H1 (cell line): Measurements from ENCODE around the gene USP12. TPM values are rescaled to one million over a fixed set of nuclear protein-coding genes. Genes with fewer than 3 reads are reported as not detected.

ENCODE experiments used
- CTCF ChIA-PET: fragments of 300-600 bp; sonication (Branson Sonifier 250); formaldehyde crosslinking; loops from one replicate; lab custom pipeline; 2021; ENCODE audit not compliant: partially characterized antibody; lab: Charles Lee
- POLR2A ChIA-PET: fragments of 300-600 bp; sonication (Branson Sonifier 250); formaldehyde crosslinking; loops from one replicate; lab custom pipeline; 2021; ENCODE audit warnings: inconsistent platforms; ENCODE audit not compliant: partially characterized antibody; lab: Charles Lee
- DNase-seq, 2 experiments: peaks; one replicate each; pipeline versions ENCODE4 v3.0.0 to v3.0.0-alpha.2; 2010 to 2022; ENCODE audit warnings: low spot score in 2 of 2, low read depth in 1 of 2, mixed read lengths in 1 of 2
- FAIRE-seq: peaks from 2 replicates; lab custom pipeline; 2011; peaks lifted over from hg19 to GRCh38; lab: Jason Lieb, UNC
- H2AFZ ChIP-seq: 2 replicates; pipeline ENCODE4 v1.8.1; 2012; ENCODE audit warnings: low read length, inconsistent platforms
- H2AK5ac ChIP-seq: 2 replicates; pipeline ENCODE4 v1.6.1; 2013; ENCODE audit warnings: low read depth, low read length
- H2BK120ac ChIP-seq: replicated peaks from 2 replicates; pipeline ENCODE3; 2013; ENCODE audit warnings: low read depth, low read length, inconsistent platforms
- H2BK12ac ChIP-seq: 2 replicates; pipeline ENCODE4 v1.6.1; 2013; ENCODE audit warnings: low read depth, low read length
- H2BK15ac ChIP-seq: 2 replicates; pipeline ENCODE4 v1.6.1; 2013; ENCODE audit warnings: low read length
- H2BK20ac ChIP-seq: 2 replicates; pipeline ENCODE4 v1.6.1; 2013; ENCODE audit warnings: low read length
- H2BK5ac ChIP-seq: 2 replicates; pipeline ENCODE4 v1.6.1; 2013; ENCODE audit warnings: low read depth, low read length
- H3K14ac ChIP-seq: 2 replicates; pipeline ENCODE4 v1.6.1; 2013; ENCODE audit warnings: inconsistent platforms; ENCODE audit not compliant: insufficient read length
- H3K18ac ChIP-seq: 2 replicates; pipeline ENCODE4 v1.6.1; 2013; ENCODE audit warnings: low read length; ENCODE audit errors: extremely low read depth
- H3K23ac ChIP-seq: 2 replicates; pipeline ENCODE4 v1.6.1; 2013; ENCODE audit warnings: inconsistent platforms; ENCODE audit not compliant: insufficient read length
- H3K23me2 ChIP-seq: 2 replicates; pipeline ENCODE4 v1.6.1; 2013; ENCODE audit warnings: low read depth, low read length
- H3K27ac ChIP-seq: 2 replicates; pipeline ENCODE4 v1.6.1; 2011; ENCODE audit warnings: low read depth, low read length, inconsistent platforms
- H3K27me3 ChIP-seq, 4 experiments: replicated peaks in 1 of 4; 1 replicate in 1 of 4; 2 replicates in 3 of 4; pipeline versions ENCODE4 v1.6.1 to v1.8.1; 2011 to 2013; ENCODE audit warnings: low read length in 3 of 4, mild to moderate bottlenecking in 3 of 4, inconsistent platforms in 2 of 4, mixed read lengths in 2 of 4, moderate library complexity in 1 of 4; ENCODE audit not compliant: control insufficient read depth in 3 of 4, insufficient read depth in 3 of 4; ENCODE audit errors: extremely low read depth in 1 of 4
- H3K36me3 ChIP-seq, 4 experiments: 2 replicates each; pipeline versions ENCODE4 v1.6.1 to v1.8.1; 2011 to 2013; ENCODE audit warnings: mild to moderate bottlenecking in 4 of 4, low read length in 3 of 4, moderate library complexity in 2 of 4, control low read depth in 1 of 4, inconsistent platforms in 1 of 4; ENCODE audit not compliant: insufficient read depth in 4 of 4, control insufficient read depth in 2 of 4
- H3K4ac ChIP-seq: replicated peaks from 2 replicates; pipeline ENCODE3; 2013; ENCODE audit warnings: low read length, low read depth, mixed read lengths, inconsistent platforms; ENCODE audit not compliant: insufficient read length
- H3K4me1 ChIP-seq, 4 experiments: replicated peaks in 1 of 4; 1 replicate in 1 of 4; 2 replicates in 3 of 4; pipeline versions ENCODE4 v1.6.1 to v1.8.1; 2011 to 2013; ENCODE audit warnings: low read length in 3 of 4, inconsistent platforms in 2 of 4, mixed read lengths in 1 of 4; ENCODE audit not compliant: insufficient read depth in 4 of 4, control insufficient read depth in 3 of 4
- H3K4me2 ChIP-seq, 2 experiments: 2 replicates each; pipeline versions ENCODE4 v1.6.1 to v1.8.1; 2011 to 2013; ENCODE audit warnings: low read depth in 2 of 2, low read length in 2 of 2, control low read depth in 1 of 2, inconsistent platforms in 1 of 2, mild to moderate bottlenecking in 1 of 2; ENCODE audit not compliant: insufficient read depth in 1 of 2
- H3K4me3 ChIP-seq, 4 experiments: fragments of 200-600, 300-600 bp in 1 of 4; sonication (generic), shearing (Covaris generic), sonication (Bioruptor Twin) in 1 of 4; 2 replicates each; pipeline versions ENCODE4 v1.5.1 to v1.8.1; 2011 to 2016; ENCODE audit warnings: low read length in 4 of 4, low read depth in 3 of 4, control low read depth in 2 of 4, inconsistent platforms in 2 of 4, mild to moderate bottlenecking in 2 of 4, mixed read lengths in 1 of 4, moderate library complexity in 1 of 4; ENCODE audit not compliant: insufficient read depth in 2 of 4; ENCODE audit errors: extremely low read depth in 1 of 4
- H3K56ac ChIP-seq: replicated peaks from 2 replicates; pipeline ENCODE3; 2013; ENCODE audit warnings: low read depth, mild to moderate bottlenecking, mixed read lengths, low read length, inconsistent platforms; ENCODE audit not compliant: insufficient read length
- H3K79me1 ChIP-seq: 2 replicates; pipeline ENCODE4 v1.6.1; 2013; ENCODE audit warnings: low read depth, low read length, control low read depth
- H3K79me2 ChIP-seq, 2 experiments: 2 replicates each; pipeline versions ENCODE4 v1.6.1 to v1.8.1; 2012 to 2013; ENCODE audit warnings: low read length in 2 of 2, mild to moderate bottlenecking in 2 of 2, inconsistent platforms in 1 of 2; ENCODE audit not compliant: insufficient read depth in 2 of 2, control insufficient read depth in 1 of 2
- H3K9ac ChIP-seq, 4 experiments: replicated peaks in 1 of 4; 1 replicate in 1 of 4; 2 replicates in 3 of 4; pipeline versions ENCODE4 v1.6.1 to v1.8.1; 2011 to 2013; ENCODE audit warnings: low read depth in 3 of 4, low read length in 3 of 4, control low read depth in 2 of 4, mild to moderate bottlenecking in 2 of 4, moderate library complexity in 2 of 4, inconsistent platforms in 1 of 4; ENCODE audit errors: extremely low read depth in 1 of 4
- H3K9me3 ChIP-seq, 2 experiments: 2 replicates each; pipeline versions ENCODE4 v1.6.1 to v1.8.1; 2012 to 2013; ENCODE audit warnings: mild to moderate bottlenecking in 2 of 2, moderate library complexity in 2 of 2, control low read depth in 1 of 2, inconsistent platforms in 1 of 2, low read depth in 1 of 2, low read length in 1 of 2, mixed read lengths in 1 of 2; ENCODE audit not compliant: insufficient read depth in 2 of 2
- H4K20me1 ChIP-seq, 2 experiments: replicated peaks in 1 of 2; 2 replicates each; pipeline versions ENCODE3 to v1.8.1; 2011 to 2013; ENCODE audit warnings: inconsistent platforms in 2 of 2, low read length in 2 of 2, mild to moderate bottlenecking in 1 of 2; ENCODE audit not compliant: insufficient read depth in 2 of 2, control insufficient read depth in 1 of 2
- H4K5ac ChIP-seq: 2 replicates; pipeline ENCODE4 v1.6.1; 2013; ENCODE audit warnings: low read length, low read depth, mixed read lengths, inconsistent platforms; ENCODE audit not compliant: insufficient read length
- H4K8ac ChIP-seq: 2 replicates; pipeline ENCODE4 v1.8.0; 2013; ENCODE audit warnings: mild to moderate bottlenecking, moderate library complexity, low read length, inconsistent platforms; ENCODE audit not compliant: insufficient read depth; ENCODE audit errors: extremely low read depth
- H4K91ac ChIP-seq: replicated peaks from 2 replicates; pipeline ENCODE3; 2013; ENCODE audit warnings: low read length, mixed read lengths, inconsistent platforms; ENCODE audit not compliant: insufficient read length
- BACH1 ChIP-seq: IDR thresholded peaks from 2 replicates; pipeline ENCODE4 v1.6.1; 2012; ENCODE audit warnings: low read length, improper control_type of control experiment
- CBX5 ChIP-seq: fragments of 300-800, 300-1000 bp; sonication (generic); IDR thresholded peaks from 2 replicates; pipeline ENCODE4 v1.7.1; 2016; ENCODE audit warnings: antibody characterized with exemption, low read length, low read depth
- CTBP2 ChIP-seq: IDR thresholded peaks from 2 replicates; pipeline ENCODE4 v1.7.0; 2011; ENCODE audit warnings: borderline replicate concordance, mild to moderate bottlenecking, moderate library complexity, mixed read lengths, low read length; ENCODE audit not compliant: insufficient read depth, insufficient read length
- GABPA ChIP-seq: IDR thresholded peaks from 2 replicates; pipeline ENCODE4 v1.6.1; 2011; ENCODE audit warnings: mild to moderate bottlenecking, low read length, moderate library complexity, borderline replicate concordance; ENCODE audit not compliant: insufficient read depth
- JUND ChIP-seq: IDR thresholded peaks from 2 replicates; pipeline ENCODE4 v1.6.1; 2011; ENCODE audit warnings: mild to moderate bottlenecking, improper control_type of control experiment, low read length
- KDM5A ChIP-seq: fragments of 200-600 bp; IDR thresholded peaks from 2 replicates; pipeline ENCODE4 v1.7.1; 2012; ENCODE audit warnings: mild to moderate bottlenecking, low read length, inconsistent platforms, mixed read lengths
- NANOG ChIP-seq: IDR thresholded peaks from 2 replicates; pipeline ENCODE4 v1.6.1; 2011; ENCODE audit warnings: low read length, low read depth, mild to moderate bottlenecking, inconsistent platforms; ENCODE audit not compliant: insufficient read depth, poor library complexity, severe bottlenecking
- POLR2A ChIP-seq, 2 experiments: IDR thresholded peaks; 1 replicate in 1 of 2; 2 replicates in 1 of 2; pipeline ENCODE4 v1.6.1; 2011; ENCODE audit warnings: low read depth in 2 of 2, low read length in 2 of 2, mild to moderate bottlenecking in 2 of 2; ENCODE audit errors: control extremely low read depth in 1 of 2
- RAD21 ChIP-seq, 2 experiments: IDR thresholded peaks in 1 of 2; conservative IDR thresholded peaks in 1 of 2; 2 replicates each; pipeline ENCODE4 v1.6.1; 2011; ENCODE audit warnings: low read depth in 2 of 2, low read length in 2 of 2, improper control_type of control experiment in 1 of 2, inconsistent platforms in 1 of 2, mild to moderate bottlenecking in 1 of 2, moderate library complexity in 1 of 2
- RBBP5 ChIP-seq: IDR thresholded peaks from 2 replicates; pipeline ENCODE4 v1.7.1; 2012; ENCODE audit warnings: low read depth, mild to moderate bottlenecking, inconsistent platforms, low read length, moderate library complexity, borderline replicate concordance
- TAF1 ChIP-seq: IDR thresholded peaks from 2 replicates; pipeline ENCODE4 v1.6.1; 2011; ENCODE audit warnings: mild to moderate bottlenecking, low read depth, low read length
- YY1 ChIP-seq: IDR thresholded peaks from 2 replicates; pipeline ENCODE4 v1.6.1; 2011; ENCODE audit warnings: low read depth, mild to moderate bottlenecking, low read length
- WGBS, 2 experiments: shearing (Covaris generic) in 1 of 2; methylation state at CpG; one replicate each; pipeline versions ENCODE4 v1.1.6 to v1.1.7; 2013 to 2015; ENCODE audit warnings: low lambda C conversion rate in 2 of 2, mixed read lengths in 2 of 2, inconsistent platforms in 1 of 2, low coverage in 1 of 2, missing lambda C conversion rate in 1 of 2; ENCODE audit not compliant: insufficient replicate concordance in 2 of 2, insufficient coverage in 1 of 2, insufficient read length in 1 of 2; ENCODE audit errors: extremely low coverage in 1 of 2, missing lambda C conversion rate in 1 of 2; 5-methylcytosine and 5-hydroxymethylcytosine counted together
- polyA plus RNA-seq, 7 experiments: library from polyadenylated mRNA; depleted of rRNA in 3 of 7; stranded (reverse) in 5 of 7; unstranded in 2 of 7; fragments of >200 nt in 5 of 7; fragments of 200-250 nt in 2 of 7; gene quantifications; 1 replicate in 5 of 7; 2 replicates in 1 of 7; 4 replicates in 1 of 7; pipeline versions ENCODE4 v1.2.1 to v1.2.3, GENCODE V29; 2011 to 2013; ENCODE audit warnings: missing spikeins in 2 of 7, mixed read lengths in 2 of 7
- total RNA-seq: library from RNA; stranded (reverse); fragmentation: NEBNext Ultra II Directional; extraction: Animal tissue kit (Norgen Biotek cat#: 25700); gene quantifications from 2 replicates; pipeline ENCODE4 v1.2.1, GENCODE V29; 2021

The USP12 gene
- total and polyA plus RNA-seq, 2 of the 8 experiments (the other 6 are each of a cell fraction or from before 2014, with no cell fraction given), result 4.0 to 30.0 TPM

DNA sequence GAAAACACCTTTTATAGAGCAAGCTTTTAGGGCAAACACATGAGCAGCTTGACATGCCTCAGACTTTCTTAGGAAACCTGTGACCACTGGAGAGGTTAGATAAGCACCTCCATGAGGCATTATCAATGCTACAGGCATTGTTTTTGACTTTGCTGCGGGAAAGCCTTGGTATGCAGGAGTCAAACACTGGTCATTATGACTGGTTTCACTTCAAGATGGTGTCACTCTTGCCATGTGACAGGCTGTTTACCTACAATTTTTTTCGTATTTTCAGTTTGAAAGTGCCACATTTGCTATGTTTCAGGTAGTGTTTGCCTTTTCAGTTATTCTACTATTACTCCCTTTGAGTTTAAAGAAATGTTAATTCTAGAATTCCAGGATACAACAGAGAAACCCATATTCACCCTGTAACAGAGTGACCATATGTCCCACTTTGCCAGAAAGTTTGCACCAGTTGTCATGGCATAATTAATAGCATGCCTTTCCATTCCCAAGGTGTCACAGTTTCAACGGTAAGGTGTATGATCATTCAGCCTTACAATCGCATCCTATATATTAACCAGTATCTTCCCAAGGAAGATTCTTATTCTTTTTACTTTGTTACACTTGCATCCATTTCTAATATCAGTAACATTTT, 33.0 kb downstream of the USP12 start:
- TF ChIP-seq TAF1 (no peak), YY1 (no peak), RAD21 (IDR thresholded peaks at IDR 0.05 in 1 of 2, conservative IDR thresholded peaks at IDR 0.05 in 1 of 2; ENCODE audit: low read depth in 2 of 2, low read length in 2 of 2) (no peak), KDM5A (no peak), GABPA (no peak), CBX5 (no peak), JUND (no peak), NANOG (no peak), POLR2A (IDR thresholded peaks at IDR 0.05; ENCODE audit: control extremely low read depth in 1 of 2, low read depth in 2 of 2, low read length in 2 of 2) (no peak), CTBP2 (no peak), BACH1 (no peak), RBBP5 (no peak)
- Histone ChIP-seq H3K4me1 (peaks cover 0 to 11% (median 0%) of the 10 kb centered on the region in 4 experiments; a peak in 2 of 7 replicates), H3K18ac (no peak overlapping the region), H4K20me1 (peaks cover 0 to 2% of the 10 kb centered on the region in 2 experiments), H2BK5ac (no peak overlapping the region), H3K36me3 (peaks cover 0 to 4% (median 0%) of the 10 kb centered on the region in 4 experiments; a peak in 1 of 8 replicates), H2BK20ac (no peak overlapping the region), H3K4me2 (no peak overlapping the region), H4K5ac (no peak overlapping the region), H3K4ac (no peak overlapping the region), H3K79me2 (peaks cover 7 to 98% of the 10 kb centered on the region in 2 experiments), H4K91ac (no peak overlapping the region), H3K27me3 (no peaks in the 10 kb centered on the region), H3K27ac (no peak overlapping the region), H3K9me3 (peaks cover 6 to 9% of the 10 kb centered on the region in 2 experiments; a peak in 2 of 4 replicates), H3K56ac (no peak overlapping the region), H3K14ac (no peak overlapping the region), H2AFZ (no peak overlapping the region), H3K9ac (no peak overlapping the region), H3K4me3 (no peak overlapping the region), H2BK15ac (no peak overlapping the region), H3K79me1 (peaks cover 4% of the 10 kb centered on the region), H2AK5ac (no peak overlapping the region), H3K23ac (no peak overlapping the region), H3K23me2 (no peaks in the 10 kb centered on the region), H4K8ac (no peak overlapping the region), H2BK12ac (no peak overlapping the region), H2BK120ac (no peak overlapping the region)
- 90% methylated on average over 4 of the region's 4 CpGs; no CpG with 5 or more reads in 1 of the 2 experiments for WGBS, 2 experiments
- POLR2A ChIA-PET, result interaction anchor here (0.8 kb wide), 1 partner anchor 9 kb away, joined by 4 read pairs; no protein-coding TSS in a partner anchor
- DNase-seq (no peak), FAIRE-seq (peak; percentile 57)
- CTCF ChIA-PET, result interaction anchor here (1.0 to 1.4 kb wide), 2 partner anchors 9 to 25 kb away, joined by 3 read pairs; no protein-coding TSS in a partner anchor
